ENCODE measurements around the gene CABP1. TPM values are rescaled to one million over a fixed set of nuclear protein-coding genes. Genes with fewer than 3 reads are reported as not detected.

CABP1 gene
- total RNA-seq, 1 experiment from 2014 or later = 3.0 TPM

DNA sequence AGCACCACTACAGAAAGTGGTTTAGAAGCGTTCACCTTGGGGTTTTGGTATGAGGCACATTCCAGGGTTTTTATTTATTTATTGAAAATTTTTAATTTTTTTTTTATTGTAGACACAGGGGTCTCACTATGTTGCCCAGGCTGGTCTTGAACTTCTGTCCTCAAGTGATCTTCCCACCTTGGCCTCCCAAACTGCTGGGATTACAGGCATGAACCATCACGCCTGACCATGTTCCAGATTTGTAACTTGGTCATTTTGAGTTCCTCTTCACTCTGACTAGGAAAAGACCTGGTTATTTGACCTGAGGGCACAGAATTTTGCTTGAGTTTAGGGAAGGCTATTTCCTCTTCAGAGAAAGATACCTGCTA lies 49.6 kb downstream of the CABP1 start:
- Histone ChIP-seq H3K23ac (ENCODE audit: insufficient read length, low read depth, low read length) (no peak overlapping the region), H3K79me1 (ENCODE audit: insufficient read depth, low read depth, low read length, poor library complexity, severe bottlenecking) (no peaks in the 10 kb centered on the region), H4K8ac (replicated peaks; ENCODE audit: insufficient read length, low read depth, low read length) (no peak overlapping the region), H3K56ac (ENCODE audit: insufficient read length, low read depth, low read length) (no peak overlapping the region), H4K91ac (ENCODE audit: insufficient read length, low read depth, low read length) (no peak overlapping the region), H3K14ac (ENCODE audit: insufficient read depth, low read length) (no peak overlapping the region), H3K27ac (ENCODE audit: insufficient read length, low read depth, low read length) (no peak overlapping the region), H2AFZ (ENCODE audit: low read length) (no peak overlapping the region), H2BK120ac (ENCODE audit: low read depth, low read length, poor library complexity, severe bottlenecking) (no peak overlapping the region), H3K4me2 (ENCODE audit: insufficient read depth, insufficient read length, low read length) (no peak overlapping the region), H2BK12ac (ENCODE audit: insufficient read length, low read depth, low read length) (no peak overlapping the region), H3K23me2 (ENCODE audit: insufficient read length, low read depth, low read length, poor library complexity, severe bottlenecking) (peaks cover 14% of the 10 kb centered on the region), H3K27me3 (ENCODE audit: insufficient read depth, low read length) (no peaks in the 10 kb centered on the region), H3K9ac (ENCODE audit: extremely low read depth, insufficient read length, low read length) (no peak overlapping the region), H3K18ac (ENCODE audit: insufficient read length, low read depth, low read length) (no peak overlapping the region), H2AK5ac (ENCODE audit: insufficient read length, low read length) (no peak overlapping the region), H3K4me1 (ENCODE audit: insufficient read depth, low read length) (peaks cover 5% of the 10 kb centered on the region; the same call in 1 of the 2 replicates), H3K4ac (ENCODE audit: low read depth, low read length) (no peak overlapping the region), H2BK20ac (ENCODE audit: low read depth, low read length, poor library complexity, severe bottlenecking) (no peak overlapping the region), H3K79me2 (ENCODE audit: insufficient read depth, low read length) (peaks cover 34% of the 10 kb centered on the region), H4K20me1 (ENCODE audit: control insufficient read depth, insufficient read depth, insufficient read length) (no peaks in the 10 kb centered on the region), H3K9me3 (ENCODE audit: control insufficient read depth, low read depth, low read length) (no peaks in the 10 kb centered on the region), H4K5ac (ENCODE audit: insufficient read length, low read depth, low read length) (no peak overlapping the region), H3T11ph (ENCODE audit: low read length) (no peak overlapping the region), H2BK15ac (ENCODE audit: low read depth, low read length) (no peak overlapping the region), H2BK5ac (ENCODE audit: insufficient read length, low read length) (no peak overlapping the region)
- Mint-ChIP-seq H3K9me3 (no peaks in the 10 kb centered on the region), H3K4me3 (no peak overlapping the region), H3K36me3 (ENCODE audit: insufficient read depth in 1 of 3, low read depth in 3 of 3) (peaks cover 12 to 21% (median 12%) of the 10 kb centered on the region in 3 experiments; a peak in 6 of 7 replicates), H3K27me3 (ENCODE audit: low read depth) (no peaks in the 10 kb centered on the region), H3K4me1 (peaks cover 60 to 65% of the 10 kb centered on the region in 2 experiments), H3K27ac (peak overlapping the region in 2 of 3 experiments; percentile 19 to 54; a peak in 2 of 7 replicates)
- WGBS (ENCODE audit: extremely low coverage, insufficient read length, low lambda C conversion rate) = no CpG with 5 or more reads among the region's 2 CpGs
- no peak for TF ChIP-seq CTCF (conservative IDR thresholded peaks at IDR 0.05)
- no peak for DNase-seq
